Mucosa of stomach (tissue), 1 donor: ENCODE data around the gene TRA2B.

Source experiments
- H3K27me3 ChIP-seq: one replicate; pipeline ENCODE4 v1.7.0; 2013; ENCODE audit warnings: mild to moderate bottlenecking, low read length; ENCODE audit not compliant: control insufficient read depth, insufficient read depth
- H3K36me3 ChIP-seq: one replicate; pipeline ENCODE4 v1.7.0; 2013; ENCODE audit warnings: low read length; ENCODE audit not compliant: control insufficient read depth, insufficient read depth
- H3K4me1 ChIP-seq: one replicate; pipeline ENCODE4 v1.7.0; 2013; ENCODE audit warnings: mild to moderate bottlenecking, low read length; ENCODE audit not compliant: control insufficient read depth, insufficient read depth
- H3K4me3 ChIP-seq: one replicate; pipeline ENCODE4 v1.7.0; 2013; ENCODE audit warnings: low read length
- H3K9ac ChIP-seq: one replicate; pipeline ENCODE4 v1.7.0; 2013; ENCODE audit warnings: mild to moderate bottlenecking, low read length, moderate library complexity
- H3K9me3 ChIP-seq: one replicate; pipeline ENCODE4 v1.7.0; 2013; ENCODE audit warnings: mild to moderate bottlenecking, low read length, moderate library complexity; ENCODE audit not compliant: control insufficient read depth
- donor health status: Pancreatic carcinoma.

Gene TRA2B

GRCh38 chr3:185937689-185938374, at the start of gene TRA2B:
Gene TRA2B, minus strand, starts transcription at chr3:185938014. Its CDS starts 154 bp downstream, at chr3:185937860.
- no peaks in the 10 kb centered on the region for H3K27me3 ChIP-seq
- H3K9me3 ChIP-seq = no peaks in the 10 kb centered on the region
- H3K9ac ChIP-seq = peak within 1 kb of the TSS; percentile 100
- H3K36me3 ChIP-seq = no peaks in the 10 kb centered on the region
- peaks cover 16% of the 10 kb centered on the region for H3K4me1 ChIP-seq
- H3K4me3 ChIP-seq = peak within 1 kb of the TSS; percentile 60

DNA sequence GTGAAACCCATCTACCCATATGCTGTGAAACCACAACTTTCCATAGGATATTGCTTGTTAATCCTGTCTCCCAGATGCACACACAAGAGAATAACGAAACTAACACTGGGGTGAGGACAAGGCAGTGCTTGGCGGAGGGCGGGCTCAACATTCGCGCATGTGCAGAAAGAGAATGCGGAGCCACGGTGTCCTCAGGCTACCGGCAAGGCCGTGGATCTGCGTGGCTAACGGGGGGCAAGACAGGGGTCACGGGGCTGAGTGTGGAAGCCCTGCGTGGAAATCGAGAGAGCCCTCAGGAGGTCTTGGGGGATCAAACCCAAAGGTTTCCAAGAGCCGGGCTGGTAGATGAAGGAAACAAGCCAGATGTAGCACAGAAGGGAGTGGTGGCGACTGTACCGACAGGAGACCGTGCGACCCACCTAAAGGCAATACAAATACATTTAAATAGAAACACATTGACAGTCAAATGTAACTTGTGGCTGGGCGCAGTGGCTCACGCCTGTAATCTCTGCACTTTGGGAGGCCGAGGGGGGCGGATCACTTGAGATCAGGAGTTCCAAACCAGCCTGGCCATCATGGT, 48.5 kb upstream of the TRA2B start:
- no peaks in the 10 kb centered on the region for H3K27me3 ChIP-seq
- H3K36me3 ChIP-seq = no peaks in the 10 kb centered on the region
- H3K9ac ChIP-seq = no peak overlapping the region
- H3K4me1 ChIP-seq = peaks cover 5% of the 10 kb centered on the region
- H3K4me3 ChIP-seq = no peak overlapping the region
- no peaks in the 10 kb centered on the region for H3K9me3 ChIP-seq

GRCh38 chr3:185984203-185984602, 46.4 kb upstream of the TRA2B start:
- H3K4me1 ChIP-seq = peaks cover 5% of the 10 kb centered on the region
- no peaks in the 10 kb centered on the region for H3K9me3 ChIP-seq
- no peaks in the 10 kb centered on the region for H3K36me3 ChIP-seq
- no peak overlapping the region for H3K4me3 ChIP-seq
- no peaks in the 10 kb centered on the region for H3K27me3 ChIP-seq
- H3K9ac ChIP-seq = no peak overlapping the region

DNA sequence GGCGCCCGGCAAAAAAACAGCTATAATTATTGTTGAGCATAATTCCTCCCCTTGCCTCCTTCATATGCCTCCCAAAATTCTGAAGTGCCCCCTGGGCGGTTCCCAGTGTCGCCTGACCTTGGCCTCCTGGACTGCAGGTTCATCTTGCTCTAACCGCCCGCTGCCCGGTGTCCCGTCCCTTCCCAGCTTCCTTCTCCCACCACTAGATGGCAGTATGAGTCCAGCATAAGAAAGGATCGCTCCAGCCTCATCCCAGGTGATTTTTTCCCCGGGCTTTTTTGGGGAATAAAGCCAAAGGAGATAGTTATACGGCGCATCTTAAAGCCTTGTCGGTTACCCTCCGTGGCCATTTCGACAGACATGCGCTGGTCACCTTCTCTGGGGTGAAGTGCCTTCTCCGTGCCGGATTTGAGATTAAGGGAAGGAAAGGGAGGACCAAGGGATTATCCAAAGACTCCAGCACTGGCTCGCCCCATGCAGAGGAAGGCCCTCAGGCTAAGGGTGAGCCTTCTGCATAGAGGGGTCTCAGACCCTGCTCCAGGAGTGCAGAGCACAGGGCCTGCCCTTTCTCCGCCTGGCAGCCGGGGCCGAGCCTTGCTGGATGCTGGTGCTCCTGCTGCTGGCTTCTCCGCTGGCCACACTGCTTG, 45.8 kb upstream of the TRA2B start:
- no peak overlapping the region for H3K4me3 ChIP-seq
- H3K4me1 ChIP-seq = peaks cover 5% of the 10 kb centered on the region
- H3K9ac ChIP-seq = no peak overlapping the region
- no peaks in the 10 kb centered on the region for H3K36me3 ChIP-seq
- H3K27me3 ChIP-seq = no peaks in the 10 kb centered on the region
- H3K9me3 ChIP-seq = no peaks in the 10 kb centered on the region

DNA sequence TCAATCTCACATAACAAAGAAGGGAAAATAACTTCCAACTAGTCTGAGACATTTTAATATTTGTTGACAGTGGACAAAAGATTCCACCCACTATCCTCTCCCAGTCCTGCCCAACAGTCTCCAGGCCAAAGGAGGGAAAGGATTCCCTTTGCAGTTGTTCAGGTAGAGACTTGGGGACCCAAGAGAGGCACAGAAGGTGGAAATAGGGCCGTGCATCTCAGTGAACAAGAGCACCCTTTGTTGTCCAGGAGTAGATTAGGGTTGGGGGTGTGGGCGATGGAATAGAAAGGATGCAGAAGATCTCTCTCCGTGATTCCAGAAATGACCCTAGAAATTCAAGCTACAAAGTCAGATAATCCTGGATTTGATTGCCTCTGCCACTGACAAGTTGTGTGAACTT, 44.8 kb upstream of the TRA2B start:
- Histone ChIP-seq H3K9ac (no peak overlapping the region), H3K4me3 (no peak overlapping the region), H3K27me3 (no peaks in the 10 kb centered on the region), H3K36me3 (no peaks in the 10 kb centered on the region), H3K4me1 (peaks cover 5% of the 10 kb centered on the region), H3K9me3 (no peaks in the 10 kb centered on the region)

DNA sequence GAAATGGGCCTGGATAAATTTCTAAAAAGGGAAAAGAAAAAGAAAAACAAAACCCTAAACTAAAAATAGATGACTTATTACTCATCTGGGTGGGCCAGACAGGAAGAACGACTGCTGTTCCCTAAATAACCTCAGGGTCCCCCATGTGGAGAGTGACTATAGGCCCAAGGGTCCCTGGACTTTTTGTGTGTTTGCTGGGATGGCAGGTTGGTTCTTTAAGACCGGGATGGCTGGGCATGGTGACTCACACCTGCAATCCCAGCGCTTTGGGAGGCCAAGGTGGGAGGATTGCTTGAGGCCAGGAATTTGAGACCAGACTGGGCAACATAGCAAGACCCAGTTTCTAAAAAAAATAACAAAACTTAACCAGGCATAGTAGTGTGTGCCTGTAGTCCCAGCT, 43.8 kb upstream of the TRA2B start:
- H3K4me1 ChIP-seq = peaks cover 5% of the 10 kb centered on the region
- no peak overlapping the region for H3K9ac ChIP-seq
- H3K4me3 ChIP-seq = no peak overlapping the region
- no peaks in the 10 kb centered on the region for H3K9me3 ChIP-seq
- no peaks in the 10 kb centered on the region for H3K27me3 ChIP-seq
- no peaks in the 10 kb centered on the region for H3K36me3 ChIP-seq

DNA sequence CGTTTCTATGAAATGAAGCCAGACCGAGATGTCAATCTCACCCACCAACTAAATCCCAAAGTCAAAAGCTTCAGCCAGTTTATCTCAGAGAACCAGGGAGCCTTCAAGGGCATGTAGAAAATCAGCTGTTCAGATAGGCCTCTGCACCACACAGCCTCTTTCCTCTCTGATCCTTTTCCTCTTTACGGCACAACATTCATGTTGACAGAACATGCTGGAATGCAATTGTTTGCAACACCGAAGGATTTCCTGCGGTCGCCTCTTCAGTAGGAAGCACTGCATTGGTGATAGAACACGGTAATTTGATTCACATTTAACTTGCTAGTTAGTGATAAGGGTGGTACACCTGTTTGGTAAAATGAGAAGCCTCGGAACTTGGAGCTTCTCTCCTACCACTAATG, 41.9 kb upstream of the TRA2B start:
- Histone ChIP-seq H3K9me3 (no peaks in the 10 kb centered on the region), H3K9ac (no peak overlapping the region), H3K36me3 (no peaks in the 10 kb centered on the region), H3K27me3 (no peaks in the 10 kb centered on the region), H3K4me1 (peaks cover 5% of the 10 kb centered on the region), H3K4me3 (no peak overlapping the region)

DNA sequence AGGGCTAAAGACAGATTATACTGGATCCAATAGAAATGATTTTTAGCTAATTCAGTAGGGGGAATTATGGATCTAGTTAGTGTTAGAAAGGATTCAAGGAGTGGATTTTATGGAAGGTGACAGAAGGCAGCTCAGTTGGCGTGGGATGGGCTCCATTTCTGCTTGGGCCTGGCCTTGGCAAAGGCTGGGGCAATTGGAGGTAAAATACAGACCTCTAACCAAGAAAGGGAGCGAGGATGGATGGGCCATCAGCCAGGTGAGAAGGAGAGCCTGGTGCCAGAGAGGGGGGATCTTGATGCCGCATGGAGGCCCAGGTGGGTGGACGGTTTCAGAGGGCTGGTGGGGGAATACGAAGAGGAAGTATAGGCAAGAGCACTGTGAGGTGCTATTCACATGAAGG, 40.7 kb upstream of the TRA2B start:
- H3K27me3 ChIP-seq = no peaks in the 10 kb centered on the region
- H3K36me3 ChIP-seq = no peaks in the 10 kb centered on the region
- H3K9ac ChIP-seq = no peak overlapping the region
- H3K4me3 ChIP-seq = no peak overlapping the region
- no peaks in the 10 kb centered on the region for H3K9me3 ChIP-seq
- no peaks in the 10 kb centered on the region for H3K4me1 ChIP-seq

DNA sequence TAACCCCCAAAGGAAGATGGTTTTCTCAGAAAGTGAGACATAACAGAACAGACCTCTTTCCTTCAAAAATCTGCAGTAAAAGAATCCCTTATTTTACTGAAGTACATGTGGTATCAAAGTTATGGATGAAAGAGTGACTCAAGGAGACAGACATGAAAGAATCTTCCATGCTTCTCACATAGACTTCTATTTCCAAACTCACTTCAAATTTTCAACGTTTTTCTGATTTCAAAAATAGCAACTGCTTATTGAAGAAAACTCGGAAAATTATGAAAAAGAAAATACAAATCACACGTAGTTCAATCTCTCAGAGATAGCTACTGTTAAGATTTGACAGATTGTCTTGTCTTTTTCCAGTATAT, 39.8 kb upstream of the TRA2B start:
- no peaks in the 10 kb centered on the region for H3K4me1 ChIP-seq
- no peak overlapping the region for H3K9ac ChIP-seq
- no peaks in the 10 kb centered on the region for H3K9me3 ChIP-seq
- no peak overlapping the region for H3K4me3 ChIP-seq
- no peaks in the 10 kb centered on the region for H3K27me3 ChIP-seq
- no peaks in the 10 kb centered on the region for H3K36me3 ChIP-seq

DNA sequence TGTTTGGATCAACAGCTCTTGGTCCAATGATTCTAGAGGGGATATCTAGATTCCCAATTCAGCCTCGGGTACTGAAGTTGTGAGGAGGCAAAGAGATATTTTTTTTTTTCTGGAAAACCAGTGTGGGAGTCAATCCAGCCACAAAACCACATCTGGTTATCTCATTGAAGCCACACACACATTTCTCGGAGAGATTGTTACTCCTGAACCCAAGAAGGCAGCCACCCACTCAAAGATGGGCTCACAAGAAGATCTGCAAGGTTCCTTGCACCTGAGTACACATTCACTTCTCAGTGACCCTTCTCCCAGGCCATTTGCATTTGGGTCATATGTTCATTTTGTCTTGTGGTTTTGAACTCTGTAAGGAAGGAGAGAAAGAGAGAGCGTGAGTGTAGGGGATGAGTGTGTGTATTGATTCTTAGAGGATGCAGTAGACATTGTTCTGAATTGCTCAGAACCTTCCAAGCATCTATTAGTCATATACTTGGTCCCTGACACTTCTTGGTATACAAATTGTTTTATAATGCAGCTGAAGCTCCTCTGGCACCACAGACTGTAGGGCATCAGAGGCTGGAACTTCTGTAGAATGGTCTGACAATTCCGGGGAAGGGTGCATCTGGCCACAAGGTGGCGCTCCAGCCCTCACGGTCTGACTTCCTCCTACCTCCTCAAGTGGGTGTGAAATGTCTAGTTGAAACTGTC, 39.3 kb upstream of the TRA2B start:
- Histone ChIP-seq H3K27me3 (no peaks in the 10 kb centered on the region), H3K4me3 (no peak overlapping the region), H3K4me1 (no peaks in the 10 kb centered on the region), H3K36me3 (no peaks in the 10 kb centered on the region), H3K9me3 (no peaks in the 10 kb centered on the region), H3K9ac (no peak overlapping the region)

GRCh38 chr3:185976100-185976499, 38.3 kb upstream of the TRA2B start:
- Histone ChIP-seq H3K9ac (no peak overlapping the region), H3K9me3 (no peaks in the 10 kb centered on the region), H3K4me1 (no peaks in the 10 kb centered on the region), H3K4me3 (no peak overlapping the region), H3K36me3 (no peaks in the 10 kb centered on the region), H3K27me3 (no peaks in the 10 kb centered on the region)

DNA sequence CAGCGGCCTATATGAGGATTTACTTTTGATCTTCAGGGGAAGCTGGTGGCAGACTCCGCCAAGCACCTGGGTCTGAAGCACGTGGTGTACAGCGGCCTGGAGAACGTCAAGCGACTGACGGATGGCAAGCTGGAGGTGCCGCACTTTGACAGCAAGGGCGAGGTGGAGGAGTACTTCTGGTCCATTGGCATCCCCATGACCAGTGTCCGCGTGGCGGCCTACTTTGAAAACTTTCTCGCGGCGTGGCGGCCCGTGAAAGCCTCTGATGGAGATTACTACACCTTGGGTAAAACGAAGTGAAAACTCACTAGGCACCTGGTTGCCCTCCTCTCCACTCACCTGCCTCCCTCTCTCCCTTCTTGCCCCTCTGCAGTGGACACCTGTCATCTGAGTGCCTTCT, 33.8 kb upstream of the TRA2B start:
- Histone ChIP-seq H3K9ac (no peak overlapping the region), H3K4me1 (no peaks in the 10 kb centered on the region), H3K27me3 (no peaks in the 10 kb centered on the region), H3K9me3 (no peaks in the 10 kb centered on the region), H3K4me3 (no peak overlapping the region), H3K36me3 (no peaks in the 10 kb centered on the region)
